Rectal smooth muscle tissue (tissue), 1 donor: ENCODE results near the gene SV2C.
"Not testable (repeated sequence)": the region's sequence is repeated elsewhere in the genome, so short reads cannot be mapped to it uniquely, and the experiment has no call there.

Experiments
- H3K27ac ChIP-seq: one replicate; pipeline ENCODE4 v1.7.0; 2013; ENCODE audit warnings: low read depth, low read length, inconsistent platforms
- H3K27me3 ChIP-seq: one replicate; pipeline ENCODE4 v1.7.0; 2013; ENCODE audit warnings: low read length; ENCODE audit not compliant: control insufficient read depth, insufficient read depth
- H3K36me3 ChIP-seq: one replicate; pipeline ENCODE4 v1.7.0; 2013; ENCODE audit warnings: low read length; ENCODE audit not compliant: control insufficient read depth, insufficient read depth
- H3K4me1 ChIP-seq: one replicate; pipeline ENCODE4 v1.7.0; 2013; ENCODE audit warnings: low read length; ENCODE audit not compliant: control insufficient read depth, insufficient read depth
- H3K4me3 ChIP-seq: one replicate; pipeline ENCODE4 v1.7.0; 2013; ENCODE audit warnings: low read length
- H3K9ac ChIP-seq: one replicate; pipeline ENCODE4 v1.7.0; 2013; ENCODE audit warnings: low read length

SV2C gene

GRCh38 chr5:76305775-76306174 is 222.6 kb downstream of the SV2C start:
- Histone ChIP-seq H3K27me3 (no peaks in the 10 kb centered on the region), H3K4me1 (no peaks in the 10 kb centered on the region), H3K9ac (no peak overlapping the region), H3K4me3 (no peak overlapping the region), H3K36me3 (no peaks in the 10 kb centered on the region), H3K27ac (no peak overlapping the region)

GRCh38 chr5:76310208-76310607 is 227.0 kb downstream of the SV2C start:
- Histone ChIP-seq H3K4me3 (no peak overlapping the region), H3K27me3 (no peaks in the 10 kb centered on the region)

DNA sequence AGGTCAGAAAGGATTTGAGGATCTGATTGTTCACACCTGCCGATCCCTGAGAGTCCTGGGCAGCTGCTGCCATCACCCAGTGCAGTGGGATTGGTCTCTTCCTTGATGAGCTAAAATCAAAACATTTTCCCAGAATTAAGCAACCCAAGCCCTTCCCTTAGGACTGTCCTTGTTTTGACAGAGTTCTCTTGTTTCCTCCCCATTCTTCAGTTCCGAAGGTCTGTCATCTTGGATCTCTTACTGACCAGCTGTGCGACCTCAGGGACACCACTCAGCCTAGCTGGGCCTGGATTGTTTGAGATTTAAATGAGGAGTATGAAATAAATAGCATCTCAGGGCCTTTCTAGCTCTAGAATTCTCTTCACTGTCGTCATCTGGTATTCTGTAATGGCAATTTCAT is 229.6 kb downstream of the SV2C start:
- no peak overlapping the region for H3K27ac ChIP-seq
- H3K4me3 ChIP-seq: no peak overlapping the region
- H3K9ac ChIP-seq: no peak overlapping the region
- no peaks in the 10 kb centered on the region for H3K27me3 ChIP-seq
- no peaks in the 10 kb centered on the region for H3K36me3 ChIP-seq
- no peaks in the 10 kb centered on the region for H3K4me1 ChIP-seq

More at GRCh38 chr5:76310208-76310607, 227.0 kb downstream of the SV2C start:
- H3K36me3 ChIP-seq: no peaks in the 10 kb centered on the region
- no peak overlapping the region for H3K27ac ChIP-seq
- no peaks in the 10 kb centered on the region for H3K4me1 ChIP-seq
- no peak overlapping the region for H3K9ac ChIP-seq

DNA sequence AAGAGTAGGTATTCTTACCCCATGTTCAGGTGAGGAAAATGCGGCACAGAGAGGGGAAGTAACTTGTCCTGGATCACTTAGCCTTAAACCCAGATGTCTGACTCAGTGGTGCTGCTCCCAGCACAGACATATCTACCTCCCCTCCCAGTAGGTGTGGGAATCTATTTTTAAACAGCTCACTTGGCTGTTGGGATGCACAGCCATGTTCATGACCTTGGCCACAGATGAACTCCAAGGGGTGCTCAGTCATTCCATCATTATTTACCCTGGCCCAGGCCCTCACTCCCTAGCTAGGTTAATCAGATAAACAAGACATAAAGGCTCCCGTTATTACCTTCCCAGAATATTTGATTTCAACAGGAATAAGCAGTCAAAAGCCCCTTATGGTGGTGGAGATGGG is 231.5 kb downstream of the SV2C start:
- Histone ChIP-seq H3K4me1 (no peaks in the 10 kb centered on the region), H3K9ac (no peak overlapping the region), H3K27ac (no peak overlapping the region), H3K27me3 (no peaks in the 10 kb centered on the region), H3K36me3 (no peaks in the 10 kb centered on the region), H3K4me3 (no peak overlapping the region)

GRCh38 chr5:76319673-76320072 is 236.5 kb downstream of the SV2C start:
- H3K27ac ChIP-seq: no peak overlapping the region
- H3K9ac ChIP-seq: no peak overlapping the region
- no peaks in the 10 kb centered on the region for H3K36me3 ChIP-seq
- no peaks in the 10 kb centered on the region for H3K27me3 ChIP-seq
- H3K4me1 ChIP-seq: no peaks in the 10 kb centered on the region
- H3K4me3 ChIP-seq: no peak overlapping the region

GRCh38 chr5:76323494-76323893 is 240.3 kb downstream of the SV2C start:
- H3K27me3 ChIP-seq, H3K27ac ChIP-seq, H3K9ac ChIP-seq, H3K4me3 ChIP-seq, H3K36me3 ChIP-seq, H3K4me1 ChIP-seq: not testable (repeated sequence)

DNA sequence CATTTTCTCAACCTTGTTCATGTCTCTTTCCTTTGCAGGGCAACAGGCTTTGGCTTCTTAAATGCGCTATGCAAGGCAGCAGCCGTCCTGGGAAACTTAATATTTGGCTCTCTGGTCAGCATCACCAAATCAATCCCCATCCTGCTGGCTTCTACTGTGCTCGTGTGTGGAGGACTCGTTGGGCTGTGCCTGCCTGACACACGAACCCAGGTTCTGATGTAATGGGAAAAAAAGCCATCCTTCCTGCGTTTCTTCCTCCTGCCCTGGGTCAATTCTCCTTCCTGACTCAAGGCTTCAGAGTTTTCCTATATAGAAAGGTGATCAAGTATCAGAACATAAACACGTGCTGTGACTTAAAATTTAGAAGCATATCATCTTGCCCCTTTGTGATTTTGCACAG is 242.1 kb downstream of the SV2C start:
- H3K9ac ChIP-seq: no peak overlapping the region
- H3K4me3 ChIP-seq: no peak overlapping the region
- no peaks in the 10 kb centered on the region for H3K27me3 ChIP-seq
- no peaks in the 10 kb centered on the region for H3K36me3 ChIP-seq
- H3K4me1 ChIP-seq: no peaks in the 10 kb centered on the region
- no peak overlapping the region for H3K27ac ChIP-seq

- H3K9ac ChIP-seq: no peak overlapping the region
- no peak overlapping the region for H3K27ac ChIP-seq
- no peaks in the 10 kb centered on the region for H3K27me3 ChIP-seq
- no peak overlapping the region for H3K4me3 ChIP-seq
- H3K4me1 ChIP-seq: no peaks in the 10 kb centered on the region
- H3K36me3 ChIP-seq: no peaks in the 10 kb centered on the region
Measured at GRCh38 chr5:76325876-76326491, 242.8 kb downstream of the SV2C start.

GRCh38 chr5:76326577-76327302 is 243.6 kb downstream of the SV2C start:
- H3K4me3 ChIP-seq: no peak overlapping the region
- H3K4me1 ChIP-seq: no peaks in the 10 kb centered on the region
- no peak overlapping the region for H3K9ac ChIP-seq
- H3K27ac ChIP-seq: no peak overlapping the region
- H3K36me3 ChIP-seq: no peaks in the 10 kb centered on the region
- H3K27me3 ChIP-seq: no peaks in the 10 kb centered on the region

DNA sequence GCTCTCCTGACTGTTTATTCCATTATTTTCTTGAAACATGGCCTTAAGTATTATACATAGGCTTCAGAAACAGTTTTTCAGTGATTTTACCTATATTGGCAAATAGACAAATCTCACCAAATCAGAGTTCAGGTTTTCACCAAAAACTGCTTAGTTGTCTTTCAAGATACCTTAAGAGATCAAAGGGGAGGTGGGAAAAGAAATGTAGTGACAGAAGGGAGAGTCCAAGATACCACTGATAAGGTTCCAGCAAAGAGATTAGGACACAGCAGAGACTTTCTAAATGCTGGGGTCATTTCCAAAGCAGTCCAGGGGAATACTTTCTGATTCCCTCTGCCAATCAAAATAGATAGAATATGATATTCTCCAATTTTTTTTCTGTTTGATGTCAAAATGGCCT is 246.2 kb downstream of the SV2C start:
- Histone ChIP-seq H3K36me3 (no peaks in the 10 kb centered on the region), H3K4me1 (no peaks in the 10 kb centered on the region), H3K27ac (no peak overlapping the region), H3K4me3 (no peak overlapping the region), H3K27me3 (no peaks in the 10 kb centered on the region), H3K9ac (no peak overlapping the region)

DNA sequence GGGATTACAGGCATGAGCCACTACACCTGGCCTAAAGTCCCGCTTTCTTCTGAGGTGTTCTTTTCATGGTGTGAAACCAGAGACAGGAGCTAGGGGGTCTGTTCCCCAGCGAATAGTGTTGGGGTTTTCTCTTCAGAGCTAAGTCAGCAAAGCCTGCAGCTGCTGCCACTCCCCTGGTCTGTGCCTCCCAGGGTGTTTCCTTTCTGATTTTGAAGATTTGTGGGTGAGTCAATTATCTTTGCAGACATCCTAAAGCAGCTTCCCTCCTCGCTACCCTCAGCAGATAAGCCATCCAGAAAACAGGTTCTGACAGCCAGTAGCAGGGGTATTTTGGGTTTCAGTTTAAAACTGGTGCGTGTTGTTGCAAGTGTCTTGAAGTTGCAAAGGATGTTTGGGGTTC is 247.9 kb downstream of the SV2C start:
- Histone ChIP-seq H3K27me3 (no peaks in the 10 kb centered on the region), H3K4me3 (no peak overlapping the region), H3K27ac (no peak overlapping the region), H3K4me1 (no peaks in the 10 kb centered on the region), H3K36me3 (no peaks in the 10 kb centered on the region), H3K9ac (no peak overlapping the region)

DNA sequence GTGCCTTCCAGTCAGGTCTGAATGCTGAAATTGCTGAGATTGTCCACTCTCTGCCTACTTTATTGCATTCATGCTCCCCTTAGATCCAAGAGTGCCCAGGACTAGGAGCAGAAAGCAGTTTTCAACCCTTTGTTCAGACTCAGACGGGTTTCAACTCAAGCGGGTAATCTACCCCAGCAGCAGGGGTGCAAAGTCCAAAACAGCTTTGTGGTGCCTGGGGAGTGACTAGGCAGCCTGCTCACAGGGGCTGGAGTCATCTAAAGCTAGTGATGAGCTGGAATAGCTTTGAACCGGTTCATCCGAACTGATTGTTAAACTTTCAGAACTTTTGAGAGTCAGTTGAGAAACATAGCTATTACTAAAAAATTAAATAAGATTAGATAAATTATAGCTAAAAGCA is 248.9 kb downstream of the SV2C start:
- Histone ChIP-seq H3K36me3 (no peaks in the 10 kb centered on the region), H3K4me1 (no peaks in the 10 kb centered on the region), H3K27me3 (no peaks in the 10 kb centered on the region), H3K27ac (no peak overlapping the region), H3K9ac (no peak overlapping the region), H3K4me3 (no peak overlapping the region)

DNA sequence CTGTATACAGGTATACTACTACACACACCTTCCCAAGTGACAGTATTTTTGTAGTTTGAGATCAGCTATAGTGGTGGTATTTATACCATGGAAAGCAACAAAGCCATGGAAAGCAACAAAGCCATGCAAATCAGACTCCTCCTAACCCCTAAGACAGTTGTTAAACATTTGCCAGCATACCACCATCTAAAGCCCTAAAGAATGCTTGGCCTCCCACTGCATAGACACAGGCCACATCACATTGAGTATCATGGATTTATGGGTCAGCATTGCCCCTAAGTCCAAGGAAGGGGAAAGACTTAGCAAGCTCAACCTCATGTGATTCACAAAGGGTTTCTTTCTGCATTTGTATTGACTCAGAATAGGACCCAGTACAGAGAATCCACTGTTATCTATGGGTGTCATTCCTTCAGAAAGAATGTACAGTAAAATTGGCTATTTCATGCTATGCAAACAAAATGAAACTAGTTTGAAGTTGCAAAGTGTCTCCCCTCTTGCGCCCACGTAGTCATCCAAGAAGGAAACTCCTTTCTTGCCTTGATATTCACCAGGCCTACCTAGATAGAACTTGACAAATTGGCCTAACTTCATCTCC is 249.5 kb downstream of the SV2C start:
- H3K4me3 ChIP-seq: no peak overlapping the region
- H3K27ac ChIP-seq: no peak overlapping the region
- H3K27me3 ChIP-seq: no peaks in the 10 kb centered on the region
- H3K36me3 ChIP-seq: no peaks in the 10 kb centered on the region
- H3K9ac ChIP-seq: no peak overlapping the region
- H3K4me1 ChIP-seq: no peaks in the 10 kb centered on the region
